SK-N-SH treated with all-trans-retinoic acid at 6 μM for 48 hours (cell line): ENCODE measurements around the gene S100A2.
"Not testable (repeated sequence)": the region's sequence is repeated elsewhere in the genome, so short reads cannot be mapped to it uniquely, and the experiment has no call there.

ENCODE experiments used
- ATAC-seq: fragments of 200-7000 bp; cut with Tn5 transposase; 3 replicates; pipeline ENCODE4 v1.9.1; 2020; ENCODE audit warnings: mild to moderate bottlenecking, moderate library complexity
- BACH2 ChIP-seq: fragments of 250-450 bp; sonication (Bioruptor Pico); IDR thresholded peaks from 2 replicates; pipeline ENCODE4 v1.9.0; 2021; ENCODE audit warnings: mild to moderate bottlenecking, borderline replicate concordance
- CSRNP3 ChIP-seq: fragments of 250-450 bp; sonication (Bioruptor Pico); IDR thresholded peaks from 2 replicates; pipeline ENCODE4 v1.5.1; 2021; ENCODE audit warnings: mild to moderate bottlenecking, moderate library complexity
- ESRRG ChIP-seq: fragments of 250-450 bp; sonication (Bioruptor Pico); IDR thresholded peaks from 2 replicates; pipeline ENCODE4 v1.6.1; 2021; ENCODE audit warnings: mild to moderate bottlenecking
- ISL1 ChIP-seq: fragments of 250-450 bp; sonication (Bioruptor Pico); IDR thresholded peaks from 2 replicates; pipeline ENCODE4 v2.1.2; 2022; ENCODE audit warnings: mild to moderate bottlenecking, moderate library complexity
- OSR1 ChIP-seq: fragments of 250-450 bp; sonication (Bioruptor Pico); IDR thresholded peaks from 2 replicates; pipeline ENCODE4 v1.8.0; 2022; ENCODE audit warnings: moderate library complexity, mild to moderate bottlenecking, inconsistent platforms
- RARB ChIP-seq: fragments of 250-450 bp; sonication (Bioruptor Pico); IDR thresholded peaks from 2 replicates; pipeline ENCODE4 v1.8.0; 2021; ENCODE audit warnings: mild to moderate bottlenecking, moderate library complexity
- SNAI2 ChIP-seq: fragments of 250-450 bp; sonication (Bioruptor Pico); IDR thresholded peaks from 2 replicates; pipeline ENCODE4 v1.5.0; 2020; ENCODE audit warnings: mild to moderate bottlenecking, moderate library complexity
- TCF4 ChIP-seq: fragments of 250-450 bp; sonication (Bioruptor Pico); IDR thresholded peaks from 2 replicates; pipeline ENCODE4 v1.8.0; 2021; ENCODE audit warnings: mild to moderate bottlenecking, moderate library complexity, borderline replicate concordance
- TOX ChIP-seq: fragments of 250-450 bp; sonication (Bioruptor Pico); IDR thresholded peaks from 2 replicates; pipeline ENCODE4 v1.8.0; 2021; ENCODE audit warnings: mild to moderate bottlenecking, moderate library complexity, borderline replicate concordance
- ZC3H10 ChIP-seq: fragments of 250-450 bp; sonication (Bioruptor Pico); IDR thresholded peaks from 2 replicates; pipeline ENCODE4 v1.5.1; 2021; ENCODE audit warnings: mild to moderate bottlenecking, moderate library complexity
- ZFP3 ChIP-seq: fragments of 250-450 bp; sonication (Bioruptor Pico); IDR thresholded peaks from 2 replicates; pipeline ENCODE4 v1.5.0; 2020; ENCODE audit warnings: mild to moderate bottlenecking, moderate library complexity
- ZFP30 ChIP-seq: fragments of 450-650 bp; formaldehyde crosslinking; IDR thresholded peaks from 2 replicates; pipeline ENCODE4 v1.5.0; 2022; ENCODE audit warnings: mild to moderate bottlenecking, moderate library complexity
- ZNF565 ChIP-seq: fragments of 450-650 bp; formaldehyde crosslinking; conservative IDR thresholded peaks from 2 replicates; pipeline ENCODE4 v1.5.0; 2020; ENCODE audit warnings: low read depth, mild to moderate bottlenecking, moderate library complexity
- ZNF70 ChIP-seq: fragments of 450-650 bp; formaldehyde crosslinking; IDR thresholded peaks from 2 replicates; pipeline ENCODE4 v1.5.0; 2020; ENCODE audit warnings: mild to moderate bottlenecking, moderate library complexity
- ZNF8 ChIP-seq: fragments of 450-650 bp; formaldehyde crosslinking; IDR thresholded peaks from 2 replicates; pipeline ENCODE4 v1.5.0; 2020; ENCODE audit warnings: mild to moderate bottlenecking, moderate library complexity
- TF ChIP-seq, protein P1 (sequence below): fragments of 250-450 bp; sonication (Bioruptor Pico); IDR thresholded peaks from 2 replicates; pipeline ENCODE4 v1.8.0; 2021; ENCODE audit warnings: low read depth, mild to moderate bottlenecking, moderate library complexity, borderline replicate concordance
- TF ChIP-seq, protein P2 (sequence below): fragments of 250-450 bp; sonication (Bioruptor Pico); IDR thresholded peaks from 2 replicates; pipeline ENCODE4 v1.5.1; 2020; ENCODE audit warnings: low read depth, mild to moderate bottlenecking, moderate library complexity
- TF ChIP-seq, protein P3 (sequence below): fragments of 250-450 bp; sonication (Bioruptor Pico); IDR thresholded peaks from 2 replicates; pipeline ENCODE4 v1.8.0; 2020; ENCODE audit warnings: mild to moderate bottlenecking, moderate library complexity, borderline replicate concordance

Gene S100A2

DNA sequence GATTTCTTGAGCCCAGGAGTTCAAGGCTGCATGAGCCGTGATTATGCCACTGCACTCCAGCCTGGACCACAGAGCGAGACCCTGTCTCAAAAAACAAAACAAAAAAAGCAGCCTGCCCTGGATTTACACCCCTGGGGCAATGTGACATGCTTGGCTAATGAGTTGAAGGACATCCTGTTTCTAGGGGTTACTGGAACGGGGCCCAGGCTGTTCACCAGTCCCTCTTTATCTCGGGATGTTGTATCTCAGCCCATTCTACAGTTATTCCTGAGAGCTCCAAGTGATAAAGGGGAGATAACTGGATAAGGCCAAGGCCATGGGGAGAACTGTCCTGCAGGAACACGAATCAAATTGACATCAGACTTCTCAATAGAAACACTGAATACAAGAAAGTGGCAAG is 21.7 kb upstream of the S100A2 start:
- TF ChIP-seq ZFP30 (no peak), ZFP3 (CRISPR knock-in tag) (no peak), ESRRG (CRISPR knock-in tag) (no peak), CSRNP3 (CRISPR knock-in tag) (no peak), TCF4 (CRISPR knock-in tag) (no peak), ISL1 (CRISPR knock-in tag) (no peak)
- ATAC-seq = no peak

DNA sequence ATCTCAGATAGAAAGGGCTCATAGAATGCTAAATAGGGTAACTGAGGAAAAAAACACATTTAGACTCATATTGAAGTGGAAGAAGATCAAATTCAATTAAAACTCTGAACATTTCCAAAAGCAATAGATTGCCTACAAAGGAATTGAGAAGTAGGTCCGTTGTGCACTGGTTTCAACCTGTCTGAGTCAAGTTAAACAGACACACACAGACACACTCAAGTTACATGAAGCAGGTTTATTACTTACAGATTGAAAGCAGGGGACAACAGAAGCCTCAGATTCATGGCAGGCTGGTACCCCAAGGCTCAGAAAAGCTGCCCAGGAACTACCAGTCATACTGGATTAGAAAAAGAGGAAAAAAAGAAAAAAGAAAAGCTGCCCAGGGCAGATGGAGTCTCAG is 20.7 kb upstream of the S100A2 start:
- TF ChIP-seq OSR1 (CRISPR knock-in tag) (no peak), TCF4 (CRISPR knock-in tag) (no peak), ISL1 (CRISPR knock-in tag) (no peak), RARB (CRISPR knock-in tag) (no peak), BACH2 (CRISPR knock-in tag) (no peak), SNAI2 (CRISPR knock-in tag) (no peak), TOX (CRISPR knock-in tag) (no peak), ZFP3 (CRISPR knock-in tag) (no peak), ZNF70 (CRISPR knock-in tag) (no peak), ZFP30 (no peak)
- TF ChIP-seq, protein P1, sequence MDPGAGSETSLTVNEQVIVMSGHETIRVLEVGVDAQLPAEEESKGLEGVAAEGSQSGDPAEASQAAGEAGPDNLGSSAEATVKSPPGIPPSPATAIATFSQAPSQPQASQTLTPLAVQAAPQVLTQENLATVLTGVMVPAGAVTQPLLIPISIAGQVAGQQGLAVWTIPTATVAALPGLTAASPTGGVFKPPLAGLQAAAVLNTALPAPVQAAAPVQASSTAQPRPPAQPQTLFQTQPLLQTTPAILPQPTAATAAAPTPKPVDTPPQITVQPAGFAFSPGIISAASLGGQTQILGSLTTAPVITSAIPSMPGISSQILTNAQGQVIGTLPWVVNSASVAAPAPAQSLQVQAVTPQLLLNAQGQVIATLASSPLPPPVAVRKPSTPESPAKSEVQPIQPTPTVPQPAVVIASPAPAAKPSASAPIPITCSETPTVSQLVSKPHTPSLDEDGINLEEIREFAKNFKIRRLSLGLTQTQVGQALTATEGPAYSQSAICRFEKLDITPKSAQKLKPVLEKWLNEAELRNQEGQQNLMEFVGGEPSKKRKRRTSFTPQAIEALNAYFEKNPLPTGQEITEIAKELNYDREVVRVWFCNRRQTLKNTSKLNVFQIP (CRISPR knock-in tag) = no peak
- TF ChIP-seq, protein P2, sequence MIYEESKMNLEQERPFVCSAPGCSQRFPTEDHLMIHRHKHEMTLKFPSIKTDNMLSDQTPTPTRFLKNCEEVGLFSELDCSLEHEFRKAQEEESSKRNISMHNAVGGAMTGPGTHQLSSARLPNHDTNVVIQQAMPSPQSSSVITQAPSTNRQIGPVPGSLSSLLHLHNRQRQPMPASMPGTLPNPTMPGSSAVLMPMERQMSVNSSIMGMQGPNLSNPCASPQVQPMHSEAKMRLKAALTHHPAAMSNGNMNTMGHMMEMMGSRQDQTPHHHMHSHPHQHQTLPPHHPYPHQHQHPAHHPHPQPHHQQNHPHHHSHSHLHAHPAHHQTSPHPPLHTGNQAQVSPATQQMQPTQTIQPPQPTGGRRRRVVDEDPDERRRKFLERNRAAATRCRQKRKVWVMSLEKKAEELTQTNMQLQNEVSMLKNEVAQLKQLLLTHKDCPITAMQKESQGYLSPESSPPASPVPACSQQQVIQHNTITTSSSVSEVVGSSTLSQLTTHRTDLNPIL = no peak
- TF ChIP-seq, protein P3, sequence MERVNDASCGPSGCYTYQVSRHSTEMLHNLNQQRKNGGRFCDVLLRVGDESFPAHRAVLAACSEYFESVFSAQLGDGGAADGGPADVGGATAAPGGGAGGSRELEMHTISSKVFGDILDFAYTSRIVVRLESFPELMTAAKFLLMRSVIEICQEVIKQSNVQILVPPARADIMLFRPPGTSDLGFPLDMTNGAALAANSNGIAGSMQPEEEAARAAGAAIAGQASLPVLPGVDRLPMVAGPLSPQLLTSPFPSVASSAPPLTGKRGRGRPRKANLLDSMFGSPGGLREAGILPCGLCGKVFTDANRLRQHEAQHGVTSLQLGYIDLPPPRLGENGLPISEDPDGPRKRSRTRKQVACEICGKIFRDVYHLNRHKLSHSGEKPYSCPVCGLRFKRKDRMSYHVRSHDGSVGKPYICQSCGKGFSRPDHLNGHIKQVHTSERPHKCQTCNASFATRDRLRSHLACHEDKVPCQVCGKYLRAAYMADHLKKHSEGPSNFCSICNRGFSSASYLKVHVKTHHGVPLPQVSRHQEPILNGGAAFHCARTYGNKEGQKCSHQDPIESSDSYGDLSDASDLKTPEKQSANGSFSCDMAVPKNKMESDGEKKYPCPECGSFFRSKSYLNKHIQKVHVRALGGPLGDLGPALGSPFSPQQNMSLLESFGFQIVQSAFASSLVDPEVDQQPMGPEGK = no peak
- ATAC-seq = peak; percentile 80

DNA sequence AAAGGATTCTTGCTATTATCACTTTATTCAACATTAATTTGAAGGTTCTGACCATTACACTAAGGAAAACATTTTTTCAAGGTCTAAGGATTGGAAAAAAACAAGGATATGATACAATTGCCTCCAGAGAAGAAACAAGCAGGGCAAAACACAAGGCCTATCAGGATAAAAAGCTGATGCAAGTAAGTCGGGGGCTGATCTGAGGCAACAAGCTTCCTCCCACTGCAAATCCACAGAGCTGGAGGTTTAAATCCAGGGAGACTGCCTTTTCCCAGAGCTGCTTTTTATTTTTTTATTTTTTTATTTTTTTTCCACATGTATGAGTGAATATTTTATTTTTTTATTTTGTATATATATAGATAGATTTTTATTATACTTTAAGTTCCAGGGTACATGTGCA is 19.4 kb upstream of the S100A2 start:
- no peak for ATAC-seq

GRCh38 chr1:153583976-153584375 is 18.3 kb upstream of the S100A2 start:
- ATAC-seq = no peak; the same call in 2 of the 3 replicates
- TF ChIP-seq ZNF565 (no peak), ZNF8 (CRISPR knock-in tag) (no peak), ZC3H10 (CRISPR knock-in tag) (no peak), ZFP30 (no peak), TCF4 (CRISPR knock-in tag) (no peak), CSRNP3 (CRISPR knock-in tag) (no peak), ZNF70 (CRISPR knock-in tag) (no peak)

More for the DNA sequence above, 19.4 kb upstream of the S100A2 start:
- TF ChIP-seq, protein P2 = no peak

DNA sequence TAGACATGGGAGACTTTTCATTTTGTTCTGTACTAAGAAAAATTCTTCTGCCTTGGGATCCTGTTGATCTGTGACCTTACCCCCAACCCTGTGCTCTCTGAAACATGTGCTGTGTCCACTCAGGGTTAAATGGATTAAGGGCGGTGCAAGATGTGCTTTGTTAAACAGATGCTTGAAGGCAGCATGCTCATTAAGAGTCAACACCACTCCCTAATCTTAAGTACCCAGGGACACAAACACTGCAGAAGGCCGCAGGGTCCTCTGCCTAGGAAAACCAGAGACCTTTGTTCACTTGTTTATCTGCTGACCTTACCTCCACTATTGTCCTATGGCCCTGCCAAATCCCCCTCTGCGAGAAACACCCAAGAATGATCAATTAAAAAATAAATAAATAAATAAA is 17.9 kb upstream of the S100A2 start:
- ATAC-seq = not testable (repeated sequence)

DNA sequence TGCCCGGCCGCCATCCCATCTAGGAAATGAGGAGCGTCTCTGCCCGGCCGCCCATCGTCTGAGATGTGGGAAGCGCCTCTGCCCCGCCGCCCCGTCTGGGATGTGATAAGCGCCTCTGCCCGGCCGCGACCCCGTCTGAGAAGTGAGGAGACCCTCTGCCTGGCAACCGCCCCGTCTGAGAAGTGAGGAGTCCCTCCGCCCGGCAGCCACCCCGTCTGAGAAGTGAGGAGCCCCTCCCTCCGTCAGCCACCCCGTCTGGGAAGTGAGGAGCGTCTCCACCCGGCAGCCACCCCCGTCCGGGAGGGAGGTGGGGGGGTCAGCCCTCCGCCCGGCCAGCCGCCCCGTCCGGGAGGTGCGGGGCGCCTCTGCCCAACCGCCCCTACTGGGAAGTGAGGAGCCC is 17.2 kb upstream of the S100A2 start:
- not testable (repeated sequence) for ATAC-seq
